C4-2B (cell line): Measurements from ENCODE around the gene TNS3.
A peak's percentile ranks its signal among the peaks of the same experiment; 100 is the strongest.

Source experiments
- CTCF ChIP-seq: fragments of 450-650 bp; conservative IDR thresholded peaks from 2 replicates; pipeline ENCODE4 v1.5.1; 2017; ENCODE audit warnings: mild to moderate bottlenecking
- ZFX ChIP-seq: fragments of 450-650 bp; IDR thresholded peaks from 2 replicates; pipeline ENCODE4 v1.6.1; 2017

GRCh38 chr7:47254081-47254977, 327.6 kb downstream of the TNS3 start:
- TF ChIP-seq CTCF (peak; percentile 99), ZFX (no peak)
